Measurements from ENCODE around the gene CDK6.
A peak's percentile ranks its signal among the peaks of the same experiment; 100 is the strongest.

The CDK6 gene

GRCh38 chr7:92841192-92841591 lies 4.8 kb upstream of the CDK6 start:
- in situ Hi-C loops (cut with MboI; ENCODE audit: low sequenced_read_pairs, unreplicated experiment) = no loop called here
- no peak for TF ChIP-seq CTCF (IDR thresholded peaks at IDR 0.05; ENCODE audit: borderline replicate concordance, control extremely low read depth, extremely low read depth, insufficient read depth, missing control alignments)
- DNase-seq (ENCODE audit: low spot score) = no peak

DNA sequence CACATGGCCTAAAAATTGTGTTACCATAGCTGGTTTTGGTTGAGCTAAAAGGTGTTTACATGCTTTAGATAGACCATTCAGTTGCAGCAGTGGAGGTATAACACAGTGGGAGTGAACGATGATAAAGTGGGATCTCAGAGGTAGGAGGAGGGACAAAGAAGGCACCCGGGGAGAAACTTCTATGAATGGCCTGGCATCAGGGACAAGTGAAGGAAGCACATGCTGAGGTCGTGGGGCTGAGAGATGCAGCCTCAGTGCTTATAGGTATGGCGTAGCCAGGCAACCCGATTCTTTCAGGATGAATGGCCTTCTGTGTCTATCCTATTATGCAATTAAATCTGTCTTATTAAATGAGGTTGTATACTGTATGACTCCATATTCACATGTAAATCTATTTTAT lies 3.9 kb upstream of the CDK6 start:
- DNase-seq (ENCODE audit: low spot score) = no peak
- in situ Hi-C loops (cut with MboI; ENCODE audit: low sequenced_read_pairs, unreplicated experiment) = no loop called here
- TF ChIP-seq CTCF (IDR thresholded peaks at IDR 0.05; ENCODE audit: borderline replicate concordance, control extremely low read depth, extremely low read depth, insufficient read depth, missing control alignments) = no peak

GRCh38 chr7:92839901-92840300 lies 3.5 kb upstream of the CDK6 start:
- in situ Hi-C loops (cut with MboI; ENCODE audit: low sequenced_read_pairs, unreplicated experiment) = no loop called here
- DNase-seq (ENCODE audit: low spot score) = no peak
- no peak for TF ChIP-seq CTCF (IDR thresholded peaks at IDR 0.05; ENCODE audit: borderline replicate concordance, control extremely low read depth, extremely low read depth, insufficient read depth, missing control alignments)

GRCh38 chr7:92838934-92839333 lies 2.6 kb upstream of the CDK6 start:
- in situ Hi-C loops (cut with MboI; ENCODE audit: low sequenced_read_pairs, unreplicated experiment) = no loop called here
- TF ChIP-seq CTCF (IDR thresholded peaks at IDR 0.05; ENCODE audit: borderline replicate concordance, control extremely low read depth, extremely low read depth, insufficient read depth, missing control alignments) = no peak
- no peak for DNase-seq (ENCODE audit: low spot score)

- TF ChIP-seq CTCF (IDR thresholded peaks at IDR 0.05; ENCODE audit: borderline replicate concordance, control extremely low read depth, extremely low read depth, insufficient read depth, missing control alignments) = no peak
- no peak for DNase-seq (ENCODE audit: low spot score)
- in situ Hi-C loops (cut with MboI; ENCODE audit: low sequenced_read_pairs, unreplicated experiment) = no loop called here
Observed at GRCh38 chr7:92837000-92837749, 802 bp upstream of the CDK6 start.

DNA sequence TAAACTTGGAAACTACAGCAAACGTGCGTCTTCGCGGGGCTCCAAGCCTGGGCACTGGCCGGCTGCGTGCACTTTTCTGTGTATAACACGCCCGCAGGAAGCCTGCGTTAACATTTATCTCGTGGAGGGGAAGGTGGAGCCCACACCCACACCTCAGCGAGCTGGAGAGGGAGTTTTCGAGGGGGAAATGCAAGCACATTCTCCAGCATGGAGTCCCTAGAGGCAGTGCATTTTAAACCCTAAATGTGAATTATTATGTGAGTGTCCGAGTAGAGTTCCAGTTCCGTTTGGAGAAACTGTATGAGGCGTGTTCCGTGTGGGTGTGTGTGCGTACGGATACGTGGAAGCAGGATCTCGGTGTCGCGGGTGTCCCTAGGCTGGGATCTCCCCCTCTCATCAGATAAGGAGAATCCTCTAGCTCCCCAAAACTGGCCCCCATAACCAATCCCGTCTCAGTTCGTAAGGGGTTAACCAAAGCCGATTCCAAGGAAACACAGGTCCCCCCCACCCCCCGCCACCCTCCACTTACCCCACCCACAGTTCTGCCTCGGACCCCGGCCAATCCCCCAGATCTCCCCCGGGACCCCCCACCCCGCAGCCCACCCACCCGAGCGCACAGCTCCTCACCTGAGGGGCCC lies 403 bp downstream of the CDK6 start:
- peak; percentile 53 for DNase-seq (ENCODE audit: low spot score)
- TF ChIP-seq CTCF (IDR thresholded peaks at IDR 0.05; ENCODE audit: borderline replicate concordance, control extremely low read depth, extremely low read depth, insufficient read depth, missing control alignments) = no peak
- in situ Hi-C loops (cut with MboI; ENCODE audit: low sequenced_read_pairs, unreplicated experiment) = no loop called here

Data from GM13976 (cell line).